Naive B cell (primary cell): ENCODE data around the gene SRRT. TPM values are rescaled to one million over a fixed set of nuclear protein-coding genes. Genes with fewer than 3 reads are reported as not detected.
A peak's percentile ranks its signal among the peaks of the same experiment; 100 is the strongest.

Experiments
- ATAC-seq, 2 donors: fragments of 150-1000 bp; cut with Tn5 transposase; 2 replicates each; pipeline ENCODE4 v1.10.0; 2021; ENCODE audit warnings: low read depth in 2 of 2, mild to moderate bottlenecking in 2 of 2, moderate library complexity in 2 of 2
- DNase-seq: peaks from one replicate; pipeline ENCODE4 v3.0.0; 2022
- H3K27ac Mint-ChIP-seq, 6 donors: one replicate each; pipeline ENCODE4 v1.8.0; 2020 to 2022; ENCODE audit warnings: mild to moderate bottlenecking in 6 of 6, mixed read lengths in 6 of 6, moderate library complexity in 5 of 6, inconsistent platforms in 2 of 6
- H3K27me3 Mint-ChIP-seq, 3 donors: one replicate each; pipeline ENCODE4 v1.8.0; 2021 to 2022; ENCODE audit warnings: mixed read lengths in 3 of 3, mild to moderate bottlenecking in 1 of 3
- H3K36me3 Mint-ChIP-seq, 2 donors: one replicate each; pipeline ENCODE4 v1.8.0; 2020 to 2022; ENCODE audit warnings: mixed read lengths in 2 of 2, inconsistent platforms in 1 of 2, mild to moderate bottlenecking in 1 of 2
- H3K4me1 Mint-ChIP-seq, 3 donors: one replicate each; pipeline ENCODE4 v1.8.0; 2020 to 2022; ENCODE audit warnings: mixed read lengths in 3 of 3, inconsistent platforms in 1 of 3, mild to moderate bottlenecking in 1 of 3, moderate library complexity in 1 of 3
- H3K4me3 Mint-ChIP-seq, 8 donors: one replicate each; pipeline ENCODE4 v1.8.0; 2020 to 2022; ENCODE audit warnings: mild to moderate bottlenecking in 8 of 8, mixed read lengths in 8 of 8, moderate library complexity in 8 of 8, inconsistent platforms in 2 of 8
- H3K9me3 Mint-ChIP-seq, 7 donors: one replicate each; pipeline ENCODE4 v1.8.0; 2020 to 2022; ENCODE audit warnings: mixed read lengths in 7 of 7, mild to moderate bottlenecking in 5 of 7, inconsistent platforms in 2 of 7, moderate library complexity in 1 of 7
- polyA plus RNA-seq, 6 donors: library from polyadenylated mRNA; unstranded; fragments of 300-500 nt; fragmentation: Illumina TruSeq; gene quantifications; one replicate each; pipeline ENCODE4 v1.2.3, GENCODE V29; 2021; ENCODE audit warnings: low read depth in 6 of 6

SRRT gene
- 10 to 100 TPM; 17.5 to 79.0 (median 46.0) TPM for polyA plus RNA-seq

- H3K27ac Mint-ChIP-seq, result peak within 1 kb of the TSS; percentile 97 to 99 (median 98)
- peak within 1 kb of the TSS; percentile 97 to 99 (median 98) for H3K4me3 Mint-ChIP-seq
- H3K36me3 Mint-ChIP-seq, result peaks cover 7 to 27% of the 10 kb centered on the region in 2 donors
- DNase-seq (peak; percentile 98), ATAC-seq (peak; percentile 93 to 94)
- peaks cover 0 to 5% (median 0%) of the 10 kb centered on the region in 7 donors for H3K9me3 Mint-ChIP-seq
- peaks cover 32 to 57% (median 39%) of the 10 kb centered on the region in 3 donors for H3K4me1 Mint-ChIP-seq
- no peaks in the 10 kb centered on the region for H3K27me3 Mint-ChIP-seq
Measured at GRCh38 chr7:100874577-100875355, at the start of gene SRRT. SRRT (plus strand) TSS chr7:100875103; CDS start chr7:100875591, 488 bp downstream.

GRCh38 chr7:100825215-100825671 is 49.7 kb upstream of the SRRT start:
- H3K4me3 Mint-ChIP-seq, result peak overlapping the region in 2 of 8 donors; percentile 16 to 59
- H3K27ac Mint-ChIP-seq, result no peak overlapping the region
- no peak for ATAC-seq

GRCh38 chr7:100825751-100826513 is 49.0 kb upstream of the SRRT start:
- peak overlapping the region in 1 of 6 donors; percentile 56 for H3K27ac Mint-ChIP-seq
- peaks cover 24 to 70% (median 58%) of the 10 kb centered on the region in 3 donors for H3K27me3 Mint-ChIP-seq
- H3K36me3 Mint-ChIP-seq, result peaks cover 0 to 17% of the 10 kb centered on the region in 2 donors
- peaks cover 23 to 30% (median 28%) of the 10 kb centered on the region in 3 donors for H3K4me1 Mint-ChIP-seq
- H3K9me3 Mint-ChIP-seq, result no peaks in the 10 kb centered on the region
- peak overlapping the region; percentile 62 to 83 (median 78) for H3K4me3 Mint-ChIP-seq
- ATAC-seq (no peak), DNase-seq (no peak)

More at GRCh38 chr7:100825215-100825671, 49.7 kb upstream of the SRRT start:
- peaks cover 4 to 17% of the 10 kb centered on the region in 2 donors for H3K36me3 Mint-ChIP-seq
- peaks cover 23 to 30% (median 28%) of the 10 kb centered on the region in 3 donors for H3K4me1 Mint-ChIP-seq
- H3K9me3 Mint-ChIP-seq, result no peaks in the 10 kb centered on the region
- H3K27me3 Mint-ChIP-seq, result peaks cover 21 to 66% (median 58%) of the 10 kb centered on the region in 3 donors
- DNase-seq, result no peak

GRCh38 chr7:100826514-100827329 is 48.2 kb upstream of the SRRT start:
- peaks cover 24 to 70% (median 58%) of the 10 kb centered on the region in 3 donors for H3K27me3 Mint-ChIP-seq
- H3K27ac Mint-ChIP-seq, result peak overlapping the region in 1 of 6 donors; percentile 56
- ATAC-seq, result peak; percentile 51 to 62
- H3K4me3 Mint-ChIP-seq, result peak overlapping the region; percentile 62 to 83 (median 78)
- H3K4me1 Mint-ChIP-seq, result peaks cover 23 to 30% (median 28%) of the 10 kb centered on the region in 3 donors
- peaks cover 0 to 17% of the 10 kb centered on the region in 2 donors for H3K36me3 Mint-ChIP-seq
- no peak for DNase-seq
- H3K9me3 Mint-ChIP-seq, result no peaks in the 10 kb centered on the region

- peaks cover 23 to 30% (median 28%) of the 10 kb centered on the region in 3 donors for H3K4me1 Mint-ChIP-seq
- peaks cover 0 to 17% of the 10 kb centered on the region in 2 donors for H3K36me3 Mint-ChIP-seq
- no peak for DNase-seq
- peaks cover 24 to 70% (median 58%) of the 10 kb centered on the region in 3 donors for H3K27me3 Mint-ChIP-seq
- H3K9me3 Mint-ChIP-seq, result no peaks in the 10 kb centered on the region
- H3K4me3 Mint-ChIP-seq, result peak within 1 kb of the TSS; percentile 71 to 89 (median 83)
- peak; percentile 31 to 42 for ATAC-seq
- peak within 1 kb of the TSS in 2 of 6 donors; percentile 42 to 74 for H3K27ac Mint-ChIP-seq
Measured at GRCh38 chr7:100827330-100828226, 47.3 kb upstream of the SRRT start, which contains the start of gene EPHB4. EPHB4 (minus strand) TSS chr7:100827523; CDS start chr7:100827030, 493 bp downstream.

GRCh38 chr7:100829150-100829716 is 45.7 kb upstream of the SRRT start:
- no peak overlapping the region for H3K27ac Mint-ChIP-seq
- no peaks in the 10 kb centered on the region for H3K9me3 Mint-ChIP-seq
- H3K36me3 Mint-ChIP-seq, result peaks cover 0 to 17% of the 10 kb centered on the region in 2 donors
- peaks cover 24 to 66% (median 50%) of the 10 kb centered on the region in 3 donors for H3K27me3 Mint-ChIP-seq
- peak overlapping the region in 5 of 8 donors; percentile 14 to 60 (median 28) for H3K4me3 Mint-ChIP-seq
- ATAC-seq, result no peak
- peaks cover 23 to 30% (median 28%) of the 10 kb centered on the region in 3 donors for H3K4me1 Mint-ChIP-seq
- no peak for DNase-seq

GRCh38 chr7:100830396-100830795 is 44.5 kb upstream of the SRRT start:
- no peak for ATAC-seq
- Mint-ChIP-seq H3K9me3 (no peaks in the 10 kb centered on the region), H3K27ac (no peak overlapping the region), H3K27me3 (peaks cover 21 to 59% (median 38%) of the 10 kb centered on the region in 3 donors), H3K4me1 (peaks cover 22 to 28% (median 26%) of the 10 kb centered on the region in 3 donors), H3K4me3 (peak overlapping the region in 1 of 8 donors; percentile 31), H3K36me3 (peaks cover 0 to 13% of the 10 kb centered on the region in 2 donors)
- DNase-seq, result no peak

- DNase-seq (no peak), ATAC-seq (no peak)
- Mint-ChIP-seq H3K9me3 (no peaks in the 10 kb centered on the region), H3K36me3 (no peaks in the 10 kb centered on the region), H3K4me1 (peaks cover 24 to 33% (median 27%) of the 10 kb centered on the region in 3 donors), H3K27ac (no peak overlapping the region), H3K4me3 (no peak overlapping the region), H3K27me3 (peaks cover 10 to 43% (median 24%) of the 10 kb centered on the region in 3 donors)
Measured at GRCh38 chr7:100832281-100832633, 42.6 kb upstream of the SRRT start.

GRCh38 chr7:100835903-100836811 is 38.7 kb upstream of the SRRT start:
- peaks cover 0 to 9% (median 0%) of the 10 kb centered on the region in 3 donors for H3K27me3 Mint-ChIP-seq
- peak overlapping the region in 7 of 8 donors; percentile 7 to 95 (median 74) for H3K4me3 Mint-ChIP-seq
- DNase-seq (no peak), ATAC-seq (no peak)
- peak overlapping the region in 3 of 6 donors; percentile 29 to 77 (median 60) for H3K27ac Mint-ChIP-seq
- H3K36me3 Mint-ChIP-seq, result no peaks in the 10 kb centered on the region
- H3K9me3 Mint-ChIP-seq, result no peaks in the 10 kb centered on the region
- peaks cover 15 to 21% (median 18%) of the 10 kb centered on the region in 3 donors for H3K4me1 Mint-ChIP-seq

GRCh38 chr7:100836812-100837098 is 38.1 kb upstream of the SRRT start:
- Mint-ChIP-seq H3K27ac (peak overlapping the region in 3 of 6 donors; percentile 60 to 85 (median 69)), H3K4me1 (peaks cover 15 to 21% (median 18%) of the 10 kb centered on the region in 3 donors), H3K36me3 (no peaks in the 10 kb centered on the region), H3K27me3 (peaks cover 0 to 9% (median 0%) of the 10 kb centered on the region in 3 donors), H3K4me3 (peak overlapping the region; percentile 80 to 95 (median 92)), H3K9me3 (no peaks in the 10 kb centered on the region)
- no peak for DNase-seq
- ATAC-seq, result no peak
